DND-41 (cell line): Measurements from ENCODE around the gene C10orf88.

Experiments
- CTCF ChIP-seq: IDR thresholded peaks from 2 replicates; pipeline ENCODE4 v1.5.1; 2012; ENCODE audit warnings: borderline replicate concordance, low read length, moderate library complexity, mild to moderate bottlenecking; ENCODE audit not compliant: poor library complexity, severe bottlenecking; ENCODE audit errors: extremely low read depth
- EZH2 ChIP-seq: IDR thresholded peaks from 3 replicates; pipeline ENCODE4 v1.6.1; 2012; ENCODE audit warnings: borderline replicate concordance, low read depth, mild to moderate bottlenecking, moderate library complexity, low read length, inconsistent platforms; ENCODE audit not compliant: severe bottlenecking

- TF ChIP-seq CTCF (no peak), EZH2 (no peak)
Measured at GRCh38 chr10:122894261-122894944, 59.6 kb downstream of the C10orf88 start.
